Kidney tubule cell (primary cell): ENCODE data around the gene GBP1.
"Not testable (repeated sequence)": the region's sequence is repeated elsewhere in the genome, so short reads cannot be mapped to it uniquely, and the experiment has no call there.

Source experiments
- DNase-seq: peaks from one replicate; pipeline ENCODE4 v3.0.0-alpha.2; 2018; ENCODE audit warnings: low spot score

Gene GBP1

GRCh38 chr1:89065079-89065868 lies at the start of gene GBP1:
GBP1 (minus strand) TSS chr1:89065208; CDS start chr1:89063234, 1,974 bp downstream.
- peak; percentile 85 for DNase-seq

GRCh38 chr1:89114662-89115061 lies 49.7 kb upstream of the GBP1 start:
- DNase-seq = no peak

GRCh38 chr1:89112871-89113613 lies 48.0 kb upstream of the GBP1 start:
- no peak for DNase-seq

GRCh38 chr1:89104687-89105086 lies 39.7 kb upstream of the GBP1 start:
- no peak for DNase-seq

- no peak for DNase-seq
Observed at GRCh38 chr1:89104147-89104546, 39.1 kb upstream of the GBP1 start.

- DNase-seq = no peak
Observed at GRCh38 chr1:89102021-89102420, 37.0 kb upstream of the GBP1 start.

- DNase-seq = no peak
Observed at GRCh38 chr1:89100412-89100811, 35.4 kb upstream of the GBP1 start.

GRCh38 chr1:89098857-89099256 lies 33.8 kb upstream of the GBP1 start:
- no peak for DNase-seq

GRCh38 chr1:89095737-89096136 lies 30.7 kb upstream of the GBP1 start:
- no peak for DNase-seq

- no peak for DNase-seq
Observed at GRCh38 chr1:89089962-89090361, 25.0 kb upstream of the GBP1 start.

GRCh38 chr1:89088572-89088971 lies 23.6 kb upstream of the GBP1 start:
- no peak for DNase-seq

GRCh38 chr1:89087241-89087640 lies 22.2 kb upstream of the GBP1 start:
- DNase-seq = no peak

- no peak for DNase-seq
Observed at GRCh38 chr1:89085781-89086180, 20.8 kb upstream of the GBP1 start.

GRCh38 chr1:89081005-89081404 lies 16.0 kb upstream of the GBP1 start:
- DNase-seq = no peak

GRCh38 chr1:89080068-89080467 lies 15.1 kb upstream of the GBP1 start:
- DNase-seq = not testable (repeated sequence)

- not testable (repeated sequence) for DNase-seq
Observed at GRCh38 chr1:89072466-89073065, 7.6 kb upstream of the GBP1 start.

GRCh38 chr1:89070509-89070908 lies 5.5 kb upstream of the GBP1 start:
- DNase-seq = no peak

- no peak for DNase-seq
Observed at GRCh38 chr1:89069951-89070350, 4.9 kb upstream of the GBP1 start.

GRCh38 chr1:89068291-89068690 lies 3.3 kb upstream of the GBP1 start:
- peak; percentile 66 for DNase-seq

GRCh38 chr1:89064632-89065031 lies 376 bp downstream of the GBP1 start:
- DNase-seq = peak; percentile 7

GRCh38 chr1:89063094-89063493 lies 1.9 kb downstream of the GBP1 start:
- DNase-seq = no peak

GRCh38 chr1:89060091-89060490 lies 4.9 kb downstream of the GBP1 start:
- DNase-seq = no peak

- no peak for DNase-seq
Observed at GRCh38 chr1:89051955-89052312, 13.1 kb downstream of the GBP1 start.
